Neural cell (in vitro differentiated cells): ENCODE data around the gene EDIL3.

Experiments used
- CTCF ChIP-seq: fragments of 450-650 bp; IDR thresholded peaks from 2 replicates; pipeline ENCODE4 v1.5.1; 2014; ENCODE audit warnings: antibody characterized with exemption, mild to moderate bottlenecking, moderate library complexity; ENCODE audit not compliant: poor library complexity, severe bottlenecking
- EP300 ChIP-seq: fragments of 450-650 bp; conservative IDR thresholded peaks from 2 replicates; pipeline ENCODE4 v1.6.1; 2014; ENCODE audit warnings: antibody characterized with exemption, mild to moderate bottlenecking, moderate library complexity; ENCODE audit not compliant: poor library complexity, severe bottlenecking
- EZH2 ChIP-seq: fragments of 200-600, 300-800 bp; shearing (Covaris generic), sonication (generic); IDR thresholded peaks from 2 replicates; pipeline ENCODE4 v1.6.1; 2014; ENCODE audit warnings: antibody characterized with exemption, low read length, borderline replicate concordance, mild to moderate bottlenecking; ENCODE audit not compliant: insufficient read depth, poor library complexity, severe bottlenecking
- POLR2AphosphoS5 ChIP-seq: IDR thresholded peaks from 2 replicates; pipeline ENCODE4 v1.6.1; 2012
- RAD21 ChIP-seq: fragments of 450-650 bp; conservative IDR thresholded peaks from 2 replicates; pipeline ENCODE4 v1.6.1; 2014; ENCODE audit warnings: antibody characterized with exemption, mild to moderate bottlenecking, moderate library complexity
- REST ChIP-seq: IDR thresholded peaks from 2 replicates; pipeline ENCODE4 v1.6.1; 2012; ENCODE audit warnings: borderline replicate concordance

- TF ChIP-seq CTCF = no peak
- TF ChIP-seq POLR2AphosphoS5 = no peak
- TF ChIP-seq REST = no peak
- no peak for TF ChIP-seq EZH2
- TF ChIP-seq RAD21 = no peak
- no peak for TF ChIP-seq EP300
These were observed 57.1 kb downstream of the EDIL3 start for GRCh38 chr5:84327591-84327990.
